HG03064 (cell line): ENCODE measurements around the gene GRID1.
"Not testable (repeated sequence)": the region's sequence is repeated elsewhere in the genome, so short reads cannot be mapped to it uniquely, and the experiment has no call there.

ENCODE experiments used
- ATAC-seq: cut with Tn5 transposase; IDR thresholded peaks from one replicate; pipeline ENCODE4 v1.9.1; 2021; ENCODE audit warnings: low read depth; ENCODE audit not compliant: unreplicated experiment

The GRID1 gene

GRCh38 chr10:85888004-85888403 lies 478.6 kb downstream of the GRID1 start:
- ATAC-seq: no peak

GRCh38 chr10:85874208-85874607 lies 492.4 kb downstream of the GRID1 start:
- no peak for ATAC-seq

- no peak for ATAC-seq
Observed at GRCh38 chr10:85873063-85873462, 493.5 kb downstream of the GRID1 start.

GRCh38 chr10:85868627-85869499 lies 497.7 kb downstream of the GRID1 start:
- no peak for ATAC-seq

- ATAC-seq: no peak
Observed at GRCh38 chr10:85864868-85865526, 501.6 kb downstream of the GRID1 start.

GRCh38 chr10:85864173-85864549 lies 502.4 kb downstream of the GRID1 start:
- ATAC-seq: no peak

- no peak for ATAC-seq
Observed at GRCh38 chr10:85863301-85864172, 503.1 kb downstream of the GRID1 start.

- no peak for ATAC-seq
Observed at GRCh38 chr10:85862771-85863170, 503.8 kb downstream of the GRID1 start.

- no peak for ATAC-seq
Observed at GRCh38 chr10:85861513-85862197, 504.9 kb downstream of the GRID1 start.

- ATAC-seq: no peak
Observed at GRCh38 chr10:85859859-85860258, 506.7 kb downstream of the GRID1 start.

GRCh38 chr10:85858776-85859515 lies 507.6 kb downstream of the GRID1 start:
- no peak for ATAC-seq

- ATAC-seq: no peak
Observed at GRCh38 chr10:85857791-85858190, 508.8 kb downstream of the GRID1 start.

GRCh38 chr10:85857305-85857704 lies 509.3 kb downstream of the GRID1 start:
- ATAC-seq: no peak

- ATAC-seq: no peak
Observed at GRCh38 chr10:85851934-85852333, 514.7 kb downstream of the GRID1 start.

GRCh38 chr10:85851325-85851724 lies 515.3 kb downstream of the GRID1 start:
- ATAC-seq: no peak

- no peak for ATAC-seq
Observed at GRCh38 chr10:85850736-85851135, 515.9 kb downstream of the GRID1 start.

- ATAC-seq: no peak
Observed at GRCh38 chr10:85849315-85849714, 517.3 kb downstream of the GRID1 start.

- ATAC-seq: no peak
Observed at GRCh38 chr10:85848756-85849155, 517.8 kb downstream of the GRID1 start.

GRCh38 chr10:85847085-85847484 lies 519.5 kb downstream of the GRID1 start:
- no peak for ATAC-seq

- ATAC-seq: not testable (repeated sequence)
Observed at GRCh38 chr10:85838660-85839059, 527.9 kb downstream of the GRID1 start.
